Fibroblast of peridontal ligament (primary cell): ENCODE results near the gene CFAP65.

ENCODE experiments used
- DNase-seq: peaks from one replicate; pipeline ENCODE4 v3.0.0-alpha.2; 2010; ENCODE audit errors: extremely low read depth

Gene CFAP65

GRCh38 chr2:218991674-218992168 is 49.6 kb downstream of the CFAP65 start:
- DNase-seq: peak; percentile 15

GRCh38 chr2:218990612-218991011 is 50.7 kb downstream of the CFAP65 start:
- no peak for DNase-seq

- DNase-seq: no peak
Observed at GRCh38 chr2:218990052-218990451, 51.3 kb downstream of the CFAP65 start.

- no peak for DNase-seq
Observed at GRCh38 chr2:218988650-218989049, 52.7 kb downstream of the CFAP65 start.

GRCh38 chr2:218988164-218988563 is 53.2 kb downstream of the CFAP65 start:
- no peak for DNase-seq

- no peak for DNase-seq
Observed at GRCh38 chr2:218986148-218986761, 55.1 kb downstream of the CFAP65 start.

- DNase-seq: no peak
Observed at GRCh38 chr2:218985325-218986091, 55.8 kb downstream of the CFAP65 start.

GRCh38 chr2:218985021-218985324 is 56.3 kb downstream of the CFAP65 start, which contains the start of gene FEV:
TSS of gene FEV (minus strand) at chr2:218985184. CDS start at chr2:218985075, 109 bp downstream.
- DNase-seq: no peak

GRCh38 chr2:218984239-218985020 is 56.9 kb downstream of the CFAP65 start:
- no peak for DNase-seq

GRCh38 chr2:218983934-218984238 is 57.4 kb downstream of the CFAP65 start:
- no peak for DNase-seq

- no peak for DNase-seq
Observed at GRCh38 chr2:218983263-218983933, 57.9 kb downstream of the CFAP65 start.

- no peak for DNase-seq
Observed at GRCh38 chr2:218982586-218983262, 58.6 kb downstream of the CFAP65 start.

- DNase-seq: no peak
Observed at GRCh38 chr2:218981881-218982585, 59.3 kb downstream of the CFAP65 start.

- no peak for DNase-seq
Observed at GRCh38 chr2:218981390-218981880, 59.9 kb downstream of the CFAP65 start.

GRCh38 chr2:218980735-218981389 is 60.5 kb downstream of the CFAP65 start:
- no peak for DNase-seq

GRCh38 chr2:218979846-218980734 is 61.2 kb downstream of the CFAP65 start:
- DNase-seq: peak; percentile 58

GRCh38 chr2:218975060-218975777 is 66.1 kb downstream of the CFAP65 start:
- no peak for DNase-seq

- DNase-seq: no peak
Observed at GRCh38 chr2:218970894-218971293, 70.4 kb downstream of the CFAP65 start.
